GM19351 (cell line): Measurements from ENCODE around the gene UBAP2L.
"Not testable (repeated sequence)": the region's sequence is repeated elsewhere in the genome, so short reads cannot be mapped to it uniquely, and the experiment has no call there.

Experiments
- ATAC-seq: cut with Tn5 transposase; IDR thresholded peaks from one replicate; pipeline ENCODE4 v1.9.1; 2021; ENCODE audit warnings: mild to moderate bottlenecking, moderate library complexity; ENCODE audit not compliant: unreplicated experiment

UBAP2L gene

GRCh38 chr1:154307670-154308270, 87.0 kb downstream of the UBAP2L start:
- not testable (repeated sequence) for ATAC-seq

GRCh38 chr1:154309136-154309535, 88.4 kb downstream of the UBAP2L start:
- ATAC-seq: not testable (repeated sequence)

GRCh38 chr1:154312229-154313065, 91.7 kb downstream of the UBAP2L start:
- ATAC-seq: not testable (repeated sequence)

- ATAC-seq: no peak
Measured at GRCh38 chr1:154313066-154313356, 92.3 kb downstream of the UBAP2L start.

GRCh38 chr1:154314226-154314625, 93.5 kb downstream of the UBAP2L start:
- not testable (repeated sequence) for ATAC-seq

GRCh38 chr1:154316704-154317103, 95.9 kb downstream of the UBAP2L start:
- no peak for ATAC-seq

- no peak for ATAC-seq
Measured at GRCh38 chr1:154318386-154318785, 97.6 kb downstream of the UBAP2L start.
